Liver (tissue), 9 donors: ENCODE results near the gene TWF2. TPM values are rescaled to one million over a fixed set of nuclear protein-coding genes. Genes with fewer than 3 reads are reported as not detected.
A peak's percentile ranks its signal among the peaks of the same experiment; 100 is the strongest.

Experiments
- DNase-seq: peaks from one replicate; pipeline ENCODE4 v3.0.0-alpha.2; 2017; ENCODE audit warnings: low spot score
- H3K27ac ChIP-seq, 2 donors: one replicate each; pipeline ENCODE4 v1.7.0; 2013; ENCODE audit warnings: inconsistent platforms in 2 of 2, low read length in 2 of 2, control low read depth in 1 of 2, low read depth in 1 of 2, mild to moderate bottlenecking in 1 of 2
- H3K27me3 ChIP-seq, 4 donors: one replicate each; pipeline versions ENCODE4 v1.6.1 to v1.7.0; 2013; ENCODE audit warnings: low read length in 3 of 4, inconsistent platforms in 1 of 4, mild to moderate bottlenecking in 1 of 4, moderate library complexity in 1 of 4; ENCODE audit not compliant: control insufficient read depth in 4 of 4, insufficient read depth in 4 of 4
- H3K36me3 ChIP-seq, 4 donors: one replicate each; pipeline versions ENCODE4 v1.6.1 to v1.7.0; 2013; ENCODE audit warnings: low read length in 3 of 4, mild to moderate bottlenecking in 3 of 4, low read depth in 1 of 4, moderate library complexity in 1 of 4; ENCODE audit not compliant: control insufficient read depth in 4 of 4, insufficient read depth in 3 of 4
- H3K4me1 ChIP-seq, 4 donors: one replicate each; pipeline versions ENCODE4 v1.6.1 to v1.7.0; 2013; ENCODE audit warnings: low read length in 3 of 4, mild to moderate bottlenecking in 3 of 4, moderate library complexity in 1 of 4; ENCODE audit not compliant: control insufficient read depth in 4 of 4, insufficient read depth in 4 of 4
- H3K4me3 ChIP-seq, 3 donors: one replicate each; pipeline versions ENCODE4 v1.6.1 to v1.7.0; 2013; ENCODE audit warnings: low read length in 3 of 3, control low read depth in 1 of 3, low read depth in 1 of 3, mild to moderate bottlenecking in 1 of 3
- H3K9ac ChIP-seq, 2 donors: one replicate each; pipeline ENCODE4 v1.7.0; 2013; ENCODE audit warnings: low read length in 2 of 2, mild to moderate bottlenecking in 2 of 2, moderate library complexity in 2 of 2, control low read depth in 1 of 2, low read depth in 1 of 2
- H3K9me3 ChIP-seq, 4 donors: one replicate each; pipeline versions ENCODE4 v1.6.1 to v1.7.0; 2013; ENCODE audit warnings: low read length in 3 of 4; ENCODE audit not compliant: control insufficient read depth in 4 of 4
- FOXA1 ChIP-seq: IDR thresholded peaks from 2 replicates; pipeline ENCODE4 v1.6.1; 2016; ENCODE audit warnings: antibody characterized with exemption
- GABPA ChIP-seq, 2 donors: IDR thresholded peaks in 1 of 2; conservative IDR thresholded peaks in 1 of 2; 2 replicates each; pipeline ENCODE4 v1.6.1; 2016; ENCODE audit warnings: antibody characterized with exemption in 2 of 2, mild to moderate bottlenecking in 1 of 2, moderate library complexity in 1 of 2
- HNF4G ChIP-seq: IDR thresholded peaks from 2 replicates; pipeline ENCODE4 v1.6.1; 2016; ENCODE audit warnings: antibody characterized with exemption
- JUND ChIP-seq, 2 donors: IDR thresholded peaks; 2 replicates each; pipeline ENCODE4 v1.6.1; 2016; ENCODE audit warnings: antibody characterized with exemption in 2 of 2
- NR2F2 ChIP-seq: IDR thresholded peaks from 2 replicates; pipeline ENCODE4 v1.6.1; 2016; ENCODE audit warnings: antibody characterized with exemption
- RXRA ChIP-seq, 2 donors: IDR thresholded peaks; 2 replicates each; pipeline ENCODE4 v1.6.1; 2017 to 2018; ENCODE audit warnings: antibody characterized with exemption in 2 of 2, mild to moderate bottlenecking in 1 of 2
- SP1 ChIP-seq: IDR thresholded peaks from 2 replicates; pipeline ENCODE4 v1.6.1; 2018; ENCODE audit warnings: antibody characterized with exemption, mild to moderate bottlenecking
- YY1 ChIP-seq: IDR thresholded peaks from 2 replicates; pipeline ENCODE4 v1.6.1; 2016; ENCODE audit warnings: antibody characterized with exemption, mild to moderate bottlenecking
- WGBS: extraction: QIAGEN DNeasy Blood & Tissue Kit; methylation state at CpG from one replicate; pipeline ENCODE4 v1.1.7; 2013; 5-methylcytosine and 5-hydroxymethylcytosine counted together
- polyA plus RNA-seq, 2 donors: library from polyadenylated mRNA; stranded (reverse) in 1 of 2; unstranded in 1 of 2; fragments of 200-250 nt in 1 of 2; fragments of >200 nt in 1 of 2; fragmentation: Nextera tagmentation in 1 of 2; extraction: Ambion mirVana in 1 of 2; gene quantifications; one replicate each; pipeline versions ENCODE4 v1.2.1 to v1.2.3, GENCODE V29; 2013 to 2015
- total RNA-seq, 2 donors: library from RNA; depleted of rRNA; stranded (reverse); fragments of >200 nt; gene quantifications; one replicate each; pipeline ENCODE4 v1.2.3, GENCODE V29; 2014
- TF ChIP-seq, protein P1 (sequence below): IDR thresholded peaks from 2 replicates; pipeline ENCODE4 v1.6.1; 2016; ENCODE audit warnings: antibody characterized with exemption, mild to moderate bottlenecking
- TF ChIP-seq, protein P2 (sequence below): IDR thresholded peaks from 2 replicates; pipeline ENCODE4 v1.6.1; 2016; ENCODE audit warnings: antibody characterized with exemption
- TF ChIP-seq, protein P3 (sequence below): IDR thresholded peaks from 2 replicates; pipeline ENCODE4 v1.6.1; 2016; ENCODE audit warnings: antibody characterized with exemption
- TF ChIP-seq, protein P4 (sequence below): IDR thresholded peaks from 2 replicates; pipeline ENCODE4 v1.6.1; 2016; ENCODE audit warnings: antibody characterized with exemption
- TF ChIP-seq, protein P5 (sequence below): fragments of 150-350 bp; IDR thresholded peaks from 2 replicates; pipeline ENCODE4 v1.5.1; 2017; ENCODE audit warnings: improper control_type of control experiment, low read depth, low read length; ENCODE audit not compliant: missing input control
- donor health status: healthy.
- donor health status: healthy.
- donor health status: healthy.
- donor health status: healthy.
- donor health status: healthy.

TWF2 gene
- total and polyA plus RNA-seq, 4 donors, result 12.0 to 26.3 (median 17.6) TPM

DNA sequence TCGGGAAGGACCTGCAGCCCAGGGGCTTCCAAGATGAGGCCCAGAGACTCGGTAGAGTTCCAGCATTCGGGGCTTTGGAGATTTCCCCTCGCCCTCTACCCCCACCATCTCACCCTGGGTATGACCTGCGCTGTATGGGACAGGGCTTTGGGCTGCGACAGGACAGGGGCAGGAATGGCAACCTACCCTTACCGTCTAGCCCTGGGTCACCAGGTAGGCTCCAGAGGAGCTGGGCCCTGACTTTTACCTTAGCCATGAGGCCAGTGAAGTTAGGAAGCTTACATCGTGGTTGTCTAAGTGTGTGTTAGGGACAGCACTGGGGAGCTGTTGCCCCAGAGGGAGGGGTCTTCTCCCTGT lies 7.3 kb upstream of the TWF2 start:
- Histone ChIP-seq H3K4me3 (peak overlapping the region in 2 of 3 donors; percentile 39 to 67), H3K9ac (no peak overlapping the region), H3K27ac (peak overlapping the region; percentile 61 to 76), H3K9me3 (no peaks in the 10 kb centered on the region), H3K4me1 (peaks cover 3 to 23% (median 14%) of the 10 kb centered on the region in 4 donors), H3K27me3 (no peaks in the 10 kb centered on the region), H3K36me3 (peaks cover 0 to 9% (median 3%) of the 10 kb centered on the region in 4 donors)
- no peak for DNase-seq
- WGBS, result 50% methylated on average over 8 of the region's 8 CpGs
- TF ChIP-seq, protein P1, sequence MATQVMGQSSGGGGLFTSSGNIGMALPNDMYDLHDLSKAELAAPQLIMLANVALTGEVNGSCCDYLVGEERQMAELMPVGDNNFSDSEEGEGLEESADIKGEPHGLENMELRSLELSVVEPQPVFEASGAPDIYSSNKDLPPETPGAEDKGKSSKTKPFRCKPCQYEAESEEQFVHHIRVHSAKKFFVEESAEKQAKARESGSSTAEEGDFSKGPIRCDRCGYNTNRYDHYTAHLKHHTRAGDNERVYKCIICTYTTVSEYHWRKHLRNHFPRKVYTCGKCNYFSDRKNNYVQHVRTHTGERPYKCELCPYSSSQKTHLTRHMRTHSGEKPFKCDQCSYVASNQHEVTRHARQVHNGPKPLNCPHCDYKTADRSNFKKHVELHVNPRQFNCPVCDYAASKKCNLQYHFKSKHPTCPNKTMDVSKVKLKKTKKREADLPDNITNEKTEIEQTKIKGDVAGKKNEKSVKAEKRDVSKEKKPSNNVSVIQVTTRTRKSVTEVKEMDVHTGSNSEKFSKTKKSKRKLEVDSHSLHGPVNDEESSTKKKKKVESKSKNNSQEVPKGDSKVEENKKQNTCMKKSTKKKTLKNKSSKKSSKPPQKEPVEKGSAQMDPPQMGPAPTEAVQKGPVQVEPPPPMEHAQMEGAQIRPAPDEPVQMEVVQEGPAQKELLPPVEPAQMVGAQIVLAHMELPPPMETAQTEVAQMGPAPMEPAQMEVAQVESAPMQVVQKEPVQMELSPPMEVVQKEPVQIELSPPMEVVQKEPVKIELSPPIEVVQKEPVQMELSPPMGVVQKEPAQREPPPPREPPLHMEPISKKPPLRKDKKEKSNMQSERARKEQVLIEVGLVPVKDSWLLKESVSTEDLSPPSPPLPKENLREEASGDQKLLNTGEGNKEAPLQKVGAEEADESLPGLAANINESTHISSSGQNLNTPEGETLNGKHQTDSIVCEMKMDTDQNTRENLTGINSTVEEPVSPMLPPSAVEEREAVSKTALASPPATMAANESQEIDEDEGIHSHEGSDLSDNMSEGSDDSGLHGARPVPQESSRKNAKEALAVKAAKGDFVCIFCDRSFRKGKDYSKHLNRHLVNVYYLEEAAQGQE, result no peak

DNA sequence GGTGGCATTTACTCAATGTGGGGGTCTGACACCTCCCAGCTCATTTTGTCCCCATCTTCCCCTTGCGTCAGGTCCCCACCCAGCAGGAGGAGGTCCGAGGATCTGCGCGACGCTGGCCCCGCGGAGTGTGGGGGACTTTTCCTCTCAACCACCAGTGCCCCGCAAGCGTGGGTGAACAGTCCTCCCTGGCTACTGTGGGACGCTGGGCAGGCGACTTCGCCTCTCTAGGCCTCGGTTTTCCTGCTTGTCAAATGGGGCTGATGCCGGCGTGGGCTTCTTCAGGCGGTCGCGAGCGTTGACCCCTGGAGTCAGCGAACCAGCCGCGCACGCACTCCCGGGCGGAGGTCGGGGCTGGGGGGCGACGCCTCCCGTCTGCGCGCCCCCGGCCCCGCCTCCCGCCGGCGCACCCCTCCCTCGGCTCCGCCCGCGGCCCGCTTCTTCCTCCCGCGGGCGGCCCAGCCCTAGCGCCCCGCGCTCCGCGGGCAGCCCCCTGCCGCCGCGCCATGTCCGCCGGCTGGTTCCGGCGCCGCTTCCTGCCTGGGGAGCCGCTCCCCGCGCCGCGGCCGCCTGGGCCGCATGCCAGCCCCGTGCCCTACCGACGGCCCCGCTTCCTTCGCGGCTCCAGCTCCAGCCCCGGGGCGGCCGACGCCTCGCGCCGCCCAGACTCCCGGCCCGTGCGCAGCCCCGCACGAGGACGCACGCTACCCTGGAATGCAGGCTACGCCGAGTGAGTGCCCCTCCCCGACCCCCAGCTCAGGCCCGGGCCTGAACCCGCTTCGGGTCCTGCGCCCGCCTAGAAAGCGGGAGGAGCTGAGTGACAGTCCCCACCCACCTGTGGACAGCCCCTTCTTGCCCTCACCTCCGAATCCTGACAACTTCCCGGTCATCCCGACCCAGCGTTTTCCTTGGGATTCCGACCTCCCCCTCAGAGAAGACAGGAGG lies 6.6 kb upstream of the TWF2 start, which contains the start of gene PPM1M:
PPM1M (plus strand) TSS at position 438 of the 942 bp plus-strand sequence; CDS start at position 504, 66 bp downstream.
- DNase-seq, result no peak
- no peaks in the 10 kb centered on the region for H3K27me3 ChIP-seq
- H3K4me1 ChIP-seq, result peaks cover 3 to 23% (median 14%) of the 10 kb centered on the region in 4 donors
- TF ChIP-seq, protein P2, sequence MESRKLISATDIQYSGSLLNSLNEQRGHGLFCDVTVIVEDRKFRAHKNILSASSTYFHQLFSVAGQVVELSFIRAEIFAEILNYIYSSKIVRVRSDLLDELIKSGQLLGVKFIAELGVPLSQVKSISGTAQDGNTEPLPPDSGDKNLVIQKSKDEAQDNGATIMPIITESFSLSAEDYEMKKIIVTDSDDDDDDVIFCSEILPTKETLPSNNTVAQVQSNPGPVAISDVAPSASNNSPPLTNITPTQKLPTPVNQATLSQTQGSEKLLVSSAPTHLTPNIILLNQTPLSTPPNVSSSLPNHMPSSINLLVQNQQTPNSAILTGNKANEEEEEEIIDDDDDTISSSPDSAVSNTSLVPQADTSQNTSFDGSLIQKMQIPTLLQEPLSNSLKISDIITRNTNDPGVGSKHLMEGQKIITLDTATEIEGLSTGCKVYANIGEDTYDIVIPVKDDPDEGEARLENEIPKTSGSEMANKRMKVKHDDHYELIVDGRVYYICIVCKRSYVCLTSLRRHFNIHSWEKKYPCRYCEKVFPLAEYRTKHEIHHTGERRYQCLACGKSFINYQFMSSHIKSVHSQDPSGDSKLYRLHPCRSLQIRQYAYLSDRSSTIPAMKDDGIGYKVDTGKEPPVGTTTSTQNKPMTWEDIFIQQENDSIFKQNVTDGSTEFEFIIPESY, result no peak
- TF ChIP-seq SP1 (no peak), RXRA (IDR thresholded peaks at IDR 0.05) (no peak)
- H3K9me3 ChIP-seq, result no peaks in the 10 kb centered on the region
- H3K4me3 ChIP-seq, result peak within 1 kb of the TSS; percentile 7 to 67 (median 39)
- H3K27ac ChIP-seq, result peak within 1 kb of the TSS; percentile 72 to 76
- H3K36me3 ChIP-seq, result peaks cover 0 to 9% (median 3%) of the 10 kb centered on the region in 4 donors
- H3K9ac ChIP-seq, result peak within 1 kb of the TSS in 1 of 2 donors; percentile 40
- 7% methylated on average over 98 of the region's 98 CpGs for WGBS

DNA sequence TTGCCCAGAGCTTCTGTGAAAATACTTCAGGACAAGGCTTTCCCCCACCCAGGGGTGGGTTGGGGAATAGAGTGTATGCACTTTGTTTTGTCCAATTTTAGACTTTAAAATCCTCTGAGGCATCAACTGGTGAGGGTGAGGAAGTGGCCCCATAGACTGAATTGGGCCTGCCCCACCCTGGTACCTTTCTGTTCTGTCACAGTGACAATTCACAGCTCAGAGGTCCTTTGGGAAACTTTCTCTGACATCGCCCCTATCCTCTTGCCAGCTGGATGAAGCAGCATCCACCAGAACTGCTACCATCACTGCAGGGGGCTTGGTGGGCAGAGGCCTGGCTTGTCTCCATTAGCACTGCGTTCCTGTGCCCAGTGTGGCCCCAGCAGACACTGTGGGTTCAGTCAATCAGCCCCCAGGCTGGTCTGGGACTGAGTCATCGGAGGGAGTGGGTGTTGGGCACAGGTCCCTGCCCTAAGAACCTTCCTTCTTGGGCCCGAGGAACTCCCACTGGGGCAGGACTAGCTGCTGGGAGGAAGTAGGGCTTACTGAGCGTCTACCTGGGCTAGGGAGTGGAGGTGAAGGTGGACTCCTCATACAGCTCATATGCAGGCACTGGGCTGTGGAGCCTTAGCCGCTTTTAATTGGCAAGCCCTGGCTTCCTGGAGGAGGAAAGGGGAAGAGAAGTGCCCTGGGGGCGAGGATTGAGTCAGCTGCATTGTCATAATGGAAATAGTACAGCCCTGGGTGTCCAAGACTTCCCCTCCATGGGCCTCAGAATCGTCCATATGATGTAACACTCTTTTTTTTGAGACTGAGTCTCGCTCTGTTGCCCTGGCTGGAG lies 5.1 kb upstream of the TWF2 start:
- H3K9ac ChIP-seq, result no peak overlapping the region
- no peaks in the 10 kb centered on the region for H3K9me3 ChIP-seq
- H3K4me1 ChIP-seq, result peaks cover 3 to 38% (median 19%) of the 10 kb centered on the region in 4 donors
- no peak overlapping the region for H3K4me3 ChIP-seq
- DNase-seq, result no peak
- no peaks in the 10 kb centered on the region for H3K27me3 ChIP-seq
- H3K36me3 ChIP-seq, result peaks cover 0 to 3% (median 0%) of the 10 kb centered on the region in 4 donors
- peak overlapping the region; percentile 56 to 58 for H3K27ac ChIP-seq
- 79% methylated on average over 9 of the region's 9 CpGs for WGBS
- TF ChIP-seq, protein P3, sequence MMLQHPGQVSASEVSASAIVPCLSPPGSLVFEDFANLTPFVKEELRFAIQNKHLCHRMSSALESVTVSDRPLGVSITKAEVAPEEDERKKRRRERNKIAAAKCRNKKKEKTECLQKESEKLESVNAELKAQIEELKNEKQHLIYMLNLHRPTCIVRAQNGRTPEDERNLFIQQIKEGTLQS, result no peak
- TF ChIP-seq, protein P4, sequence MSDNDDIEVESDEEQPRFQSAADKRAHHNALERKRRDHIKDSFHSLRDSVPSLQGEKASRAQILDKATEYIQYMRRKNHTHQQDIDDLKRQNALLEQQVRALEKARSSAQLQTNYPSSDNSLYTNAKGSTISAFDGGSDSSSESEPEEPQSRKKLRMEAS, result no peak
- TF ChIP-seq, protein P2, result no peak
- no peak for TF ChIP-seq RXRA (IDR thresholded peaks at IDR 0.05)
- no peak for TF ChIP-seq NR2F2
- TF ChIP-seq FOXA1, result no peak
- TF ChIP-seq HNF4G, result no peak
- TF ChIP-seq YY1, result no peak
- no peak for TF ChIP-seq JUND (IDR thresholded peaks at IDR 0.05)
- no peak for TF ChIP-seq GABPA (IDR thresholded peaks at IDR 0.05 in 1 of 2, conservative IDR thresholded peaks at IDR 0.05 in 1 of 2)
- TF ChIP-seq, protein P5, sequence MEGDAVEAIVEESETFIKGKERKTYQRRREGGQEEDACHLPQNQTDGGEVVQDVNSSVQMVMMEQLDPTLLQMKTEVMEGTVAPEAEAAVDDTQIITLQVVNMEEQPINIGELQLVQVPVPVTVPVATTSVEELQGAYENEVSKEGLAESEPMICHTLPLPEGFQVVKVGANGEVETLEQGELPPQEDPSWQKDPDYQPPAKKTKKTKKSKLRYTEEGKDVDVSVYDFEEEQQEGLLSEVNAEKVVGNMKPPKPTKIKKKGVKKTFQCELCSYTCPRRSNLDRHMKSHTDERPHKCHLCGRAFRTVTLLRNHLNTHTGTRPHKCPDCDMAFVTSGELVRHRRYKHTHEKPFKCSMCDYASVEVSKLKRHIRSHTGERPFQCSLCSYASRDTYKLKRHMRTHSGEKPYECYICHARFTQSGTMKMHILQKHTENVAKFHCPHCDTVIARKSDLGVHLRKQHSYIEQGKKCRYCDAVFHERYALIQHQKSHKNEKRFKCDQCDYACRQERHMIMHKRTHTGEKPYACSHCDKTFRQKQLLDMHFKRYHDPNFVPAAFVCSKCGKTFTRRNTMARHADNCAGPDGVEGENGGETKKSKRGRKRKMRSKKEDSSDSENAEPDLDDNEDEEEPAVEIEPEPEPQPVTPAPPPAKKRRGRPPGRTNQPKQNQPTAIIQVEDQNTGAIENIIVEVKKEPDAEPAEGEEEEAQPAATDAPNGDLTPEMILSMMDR, result no peak
